Mucosa of gallbladder (tissue), 1 donor: ENCODE results near the gene PASD1. TPM values are rescaled to one million over a fixed set of nuclear protein-coding genes. Genes with fewer than 3 reads are reported as not detected.
"Not testable (repeated sequence)": the region's sequence is repeated elsewhere in the genome, so short reads cannot be mapped to it uniquely, and the experiment has no call there.

ENCODE experiments used
- DNase-seq: peaks from one replicate; pipeline ENCODE4 v3.0.0-alpha.2; 2020; ENCODE audit warnings: low spot score
- total RNA-seq: library from RNA; stranded (reverse); gene quantifications from one replicate; pipeline ENCODE4 v1.2.1, GENCODE V29; 2021
- donor health status: DM: no; HTN: no; CAD: no.

The PASD1 gene, protein sequence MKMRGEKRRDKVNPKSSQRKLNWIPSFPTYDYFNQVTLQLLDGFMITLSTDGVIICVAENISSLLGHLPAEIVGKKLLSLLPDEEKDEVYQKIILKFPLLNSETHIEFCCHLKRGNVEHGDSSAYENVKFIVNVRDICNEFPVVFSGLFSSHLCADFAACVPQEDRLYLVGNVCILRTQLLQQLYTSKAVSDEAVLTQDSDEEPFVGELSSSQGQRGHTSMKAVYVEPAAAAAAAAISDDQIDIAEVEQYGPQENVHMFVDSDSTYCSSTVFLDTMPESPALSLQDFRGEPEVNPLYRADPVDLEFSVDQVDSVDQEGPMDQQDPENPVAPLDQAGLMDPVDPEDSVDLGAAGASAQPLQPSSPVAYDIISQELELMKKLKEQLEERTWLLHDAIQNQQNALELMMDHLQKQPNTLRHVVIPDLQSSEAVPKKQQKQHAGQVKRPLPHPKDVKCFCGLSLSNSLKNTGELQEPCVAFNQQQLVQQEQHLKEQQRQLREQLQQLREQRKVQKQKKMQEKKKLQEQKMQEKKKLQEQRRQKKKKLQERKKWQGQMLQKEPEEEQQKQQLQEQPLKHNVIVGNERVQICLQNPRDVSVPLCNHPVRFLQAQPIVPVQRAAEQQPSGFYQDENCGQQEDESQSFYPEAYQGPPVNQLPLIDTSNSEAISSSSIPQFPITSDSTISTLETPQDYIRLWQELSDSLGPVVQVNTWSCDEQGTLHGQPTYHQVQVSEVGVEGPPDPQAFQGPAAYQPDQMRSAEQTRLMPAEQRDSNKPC
- not detected for total RNA-seq

DNA sequence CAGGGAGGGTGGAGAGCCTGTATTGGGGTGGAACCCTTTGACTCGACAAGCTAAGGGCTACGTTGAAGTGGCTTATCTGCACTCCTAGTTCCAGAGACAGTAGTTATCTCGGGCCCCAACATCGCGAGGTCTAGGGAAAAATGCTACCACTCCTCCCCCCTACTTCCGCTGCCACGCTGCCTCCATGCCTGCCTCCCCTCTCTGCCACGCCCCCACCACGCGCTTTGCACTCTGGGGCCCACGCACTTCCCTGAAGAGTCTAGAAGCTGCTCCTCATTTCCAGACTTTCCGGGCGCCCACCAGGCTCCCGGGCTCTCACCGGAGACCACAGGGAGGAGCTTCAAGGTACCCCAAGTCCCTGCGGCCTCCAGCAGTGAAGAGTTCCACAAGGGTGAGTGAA is at the start of gene PASD1:
Gene PASD1 (plus strand): TSS at position 227 of the 400 bp plus-strand sequence. CDS start 37,879 bp downstream, outside the sequence.
- no peak for DNase-seq

DNA sequence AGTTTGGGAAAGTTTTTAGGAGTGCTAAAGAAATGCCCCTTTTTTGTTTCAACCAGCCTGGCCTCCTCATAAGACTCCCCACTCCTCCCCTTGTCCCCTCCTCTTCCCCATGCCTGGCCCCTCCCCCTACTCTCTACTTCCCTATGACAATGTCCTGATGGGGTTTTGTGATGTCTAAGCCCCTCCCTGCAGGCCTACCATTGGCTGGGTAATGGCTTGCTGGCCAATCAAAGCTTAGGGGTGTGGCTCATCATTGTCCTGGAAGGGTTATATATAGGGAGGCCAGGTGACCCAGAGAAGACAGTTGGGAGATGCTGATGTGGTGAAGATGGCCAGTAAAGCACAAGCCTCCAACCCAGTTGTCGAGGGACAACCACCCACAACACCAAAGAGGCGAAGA is 48.2 kb upstream of the PASD1 start:
- DNase-seq, result no peak

DNA sequence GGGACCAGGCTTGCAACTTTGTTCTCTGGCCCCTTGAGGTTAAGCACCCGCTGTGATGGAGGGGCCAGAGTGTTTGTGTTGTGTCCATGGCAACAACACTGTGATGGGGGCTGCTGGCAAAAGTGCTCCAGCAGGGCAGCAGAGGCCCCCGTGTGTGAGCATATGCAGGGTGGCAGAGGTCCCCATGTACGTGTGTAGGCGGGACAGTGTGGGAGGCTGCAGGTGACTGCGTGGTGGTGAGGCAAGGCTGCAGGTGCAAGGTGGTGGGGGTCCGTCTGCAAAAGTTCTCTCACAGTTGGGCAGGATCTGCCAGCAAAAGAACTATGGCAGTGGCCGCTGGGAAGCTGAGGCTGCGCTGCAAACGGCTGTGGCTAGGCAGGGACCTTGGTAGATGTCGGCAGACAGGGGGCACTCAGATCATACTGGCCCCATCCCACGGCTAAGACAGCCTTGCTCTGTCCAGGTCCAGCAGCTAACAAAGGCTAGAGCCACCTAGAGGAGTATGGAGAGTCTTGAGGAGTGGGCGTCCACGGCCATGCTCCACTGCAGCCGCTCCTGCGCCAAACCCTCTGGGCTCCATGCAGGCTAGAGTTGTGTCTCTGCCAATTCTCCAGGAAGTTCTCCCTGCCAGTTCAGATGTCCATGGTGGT is 46.8 kb upstream of the PASD1 start:
- DNase-seq, result no peak

DNA sequence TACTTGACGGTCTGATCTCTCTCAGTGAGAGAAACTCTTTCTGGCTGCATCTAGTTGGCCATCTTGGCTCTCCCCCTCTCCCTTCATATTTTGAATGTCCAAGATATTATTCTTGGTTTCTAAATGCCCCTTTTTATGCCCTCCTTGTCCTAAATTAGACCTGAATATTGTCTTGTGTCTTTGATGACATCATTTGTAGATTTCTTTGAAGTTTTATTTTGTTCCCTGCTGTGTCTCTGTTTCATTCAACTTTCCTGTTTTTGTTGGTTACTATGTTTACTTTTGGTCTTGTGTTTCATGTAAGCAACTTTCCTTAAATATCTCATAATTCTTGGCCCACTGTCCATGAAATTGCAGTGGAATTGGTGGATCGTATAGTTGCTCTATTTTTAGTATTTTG is 46.1 kb upstream of the PASD1 start:
- no peak for DNase-seq

DNA sequence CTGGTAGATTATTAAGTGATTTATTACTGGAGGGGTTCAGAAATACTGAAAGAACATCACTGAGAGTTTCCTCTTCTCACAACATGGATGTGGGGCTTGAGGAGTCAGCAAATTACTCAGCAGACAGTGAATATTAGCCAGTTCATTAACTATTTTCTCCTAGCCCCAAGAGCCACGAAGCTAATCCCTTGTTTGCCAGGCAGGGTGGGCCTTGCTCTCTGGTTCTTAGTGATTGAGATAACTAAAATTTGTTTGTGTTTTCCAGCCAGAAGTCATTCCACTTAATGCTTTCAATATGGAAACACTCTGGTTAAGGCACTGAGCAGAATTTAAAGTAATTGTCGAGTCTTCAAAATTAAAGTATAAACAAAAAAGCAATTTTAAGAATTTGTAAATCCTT is 40.1 kb upstream of the PASD1 start:
- DNase-seq, result no peak

DNA sequence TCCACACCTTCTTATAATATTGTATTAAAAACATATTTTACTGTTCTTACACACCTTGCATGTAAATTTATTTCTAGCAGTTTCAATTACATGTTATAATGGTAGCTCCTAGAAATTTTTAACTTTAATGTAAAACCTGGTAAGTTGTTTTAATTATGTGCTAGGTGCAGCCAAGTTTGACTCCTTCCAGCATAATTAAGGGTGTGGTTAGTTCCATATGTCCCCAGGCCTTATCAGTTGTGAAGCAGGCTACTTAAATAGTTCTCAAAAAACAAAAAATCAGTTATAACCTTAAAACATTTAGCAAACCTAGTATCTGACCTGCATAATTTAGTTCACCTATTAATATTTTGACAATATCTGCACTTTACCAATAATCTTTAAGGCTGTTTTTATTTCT is 26.9 kb upstream of the PASD1 start:
- DNase-seq, result no peak

DNA sequence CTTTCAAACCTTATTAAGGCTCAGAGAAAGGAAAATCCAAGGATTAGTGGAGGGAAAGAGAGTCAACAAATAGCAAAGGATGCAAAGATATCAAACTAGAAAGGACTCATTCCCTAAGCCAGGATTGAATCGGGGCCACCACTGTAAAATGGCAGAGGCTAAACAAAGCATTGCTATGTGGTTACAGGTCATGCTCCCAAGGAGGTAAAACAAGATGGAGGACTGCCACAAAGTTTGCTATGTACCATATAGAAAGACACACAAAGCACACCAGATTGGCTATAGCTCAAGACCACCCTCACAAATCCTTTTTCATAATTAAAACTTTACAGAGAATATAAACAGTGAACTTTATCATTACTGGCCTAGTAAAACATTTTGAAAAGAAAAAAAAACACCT is 25.9 kb upstream of the PASD1 start:
- DNase-seq, result no peak

GRCh38 chrX:151538190-151539122 is 25.0 kb upstream of the PASD1 start:
- DNase-seq, result no peak

DNA sequence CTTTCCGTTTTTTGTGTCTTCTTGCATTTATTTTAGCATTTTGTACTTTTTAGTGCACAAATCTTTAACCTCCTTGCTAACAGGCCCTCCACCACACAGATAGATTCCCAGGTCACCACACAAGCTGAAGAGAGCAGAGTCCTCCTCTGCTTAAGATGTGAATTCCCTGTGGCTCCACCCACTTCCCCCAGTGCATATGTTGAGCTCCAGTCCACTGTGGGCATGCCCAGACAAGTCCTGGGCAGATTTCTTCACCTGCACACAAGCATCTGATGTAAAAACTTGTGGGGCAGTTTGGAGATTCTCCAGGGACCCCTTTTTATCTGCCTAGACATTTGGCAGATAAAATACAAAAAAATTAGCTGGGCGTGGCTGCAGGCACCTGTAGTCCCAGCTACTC is 19.8 kb upstream of the PASD1 start:
- no peak for DNase-seq

GRCh38 chrX:151546226-151546625 is 17.2 kb upstream of the PASD1 start:
- DNase-seq, result not testable (repeated sequence)

DNA sequence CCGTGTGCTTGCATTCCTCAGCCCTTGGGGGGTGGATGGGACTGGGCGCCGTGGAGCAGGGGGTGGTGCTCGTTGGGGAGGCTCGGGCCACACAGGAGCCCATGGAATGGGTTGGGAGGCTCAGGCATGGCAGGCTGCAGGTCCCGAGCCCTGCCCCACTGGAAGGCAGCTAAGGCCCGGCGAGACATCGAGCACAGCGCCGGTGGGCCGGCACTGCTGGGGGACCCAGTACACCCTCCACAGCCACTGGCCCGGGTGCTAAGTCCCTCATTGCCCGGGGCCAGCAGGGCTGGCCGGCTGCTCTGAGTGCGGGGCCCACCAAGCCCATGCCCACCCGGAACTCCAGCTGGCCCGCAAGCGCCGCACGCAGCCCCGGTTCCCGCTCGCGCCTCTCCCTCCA is 12.3 kb upstream of the PASD1 start:
- not testable (repeated sequence) for DNase-seq

- no peak for DNase-seq
Observed at GRCh38 chrX:151552743-151553142, 10.7 kb upstream of the PASD1 start.

GRCh38 chrX:151555301-151555700 is 8.2 kb upstream of the PASD1 start:
- not testable (repeated sequence) for DNase-seq

GRCh38 chrX:151562485-151562884 is 990 bp upstream of the PASD1 start:
- not testable (repeated sequence) for DNase-seq

DNA sequence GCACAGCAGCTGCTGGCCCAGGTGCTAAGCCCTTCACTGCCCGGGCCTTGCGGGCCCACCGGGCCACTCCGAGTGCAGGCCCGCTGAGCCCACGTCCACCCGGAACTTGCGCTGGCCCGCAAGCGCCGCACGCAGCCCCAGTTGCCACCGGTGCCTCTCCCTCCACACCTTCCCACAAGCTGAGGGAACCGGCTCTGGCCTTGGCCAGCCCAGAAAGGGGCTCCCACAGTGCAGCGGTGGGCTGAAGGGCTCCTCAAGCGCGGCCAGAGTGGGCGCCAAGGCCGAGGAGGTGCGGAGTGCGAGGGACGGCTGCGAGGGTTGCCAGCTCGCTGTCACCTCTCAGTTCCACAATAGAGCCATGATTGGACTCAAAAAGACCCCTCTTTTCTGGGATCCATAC is 472 bp upstream of the PASD1 start:
- DNase-seq, result not testable (repeated sequence)

- no peak for DNase-seq
Observed at GRCh38 chrX:151564035-151564434, 560 bp downstream of the PASD1 start.

GRCh38 chrX:151566872-151567271 is 3.4 kb downstream of the PASD1 start:
- DNase-seq, result not testable (repeated sequence)

- DNase-seq, result no peak
Observed at GRCh38 chrX:151570561-151570960, 7.1 kb downstream of the PASD1 start.

DNA sequence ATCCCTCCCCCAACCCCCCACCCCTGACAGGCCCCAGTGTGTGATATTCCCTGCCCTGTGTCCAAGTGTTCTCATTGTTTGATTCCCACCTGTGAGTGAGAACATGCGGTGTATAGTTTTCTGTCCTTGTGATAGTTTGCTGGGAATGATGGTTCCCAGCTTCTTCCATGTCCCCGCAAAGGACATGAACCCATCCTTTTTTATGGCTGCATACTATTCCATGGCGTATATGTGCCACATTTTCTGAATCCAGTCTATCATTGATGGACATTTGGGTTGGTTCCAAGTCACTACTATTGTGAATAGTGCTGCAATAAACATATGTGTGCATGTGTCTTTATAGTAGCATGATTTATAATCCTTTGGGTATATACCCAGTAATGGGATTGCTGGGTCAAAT is 29.9 kb downstream of the PASD1 start:
- not testable (repeated sequence) for DNase-seq

DNA sequence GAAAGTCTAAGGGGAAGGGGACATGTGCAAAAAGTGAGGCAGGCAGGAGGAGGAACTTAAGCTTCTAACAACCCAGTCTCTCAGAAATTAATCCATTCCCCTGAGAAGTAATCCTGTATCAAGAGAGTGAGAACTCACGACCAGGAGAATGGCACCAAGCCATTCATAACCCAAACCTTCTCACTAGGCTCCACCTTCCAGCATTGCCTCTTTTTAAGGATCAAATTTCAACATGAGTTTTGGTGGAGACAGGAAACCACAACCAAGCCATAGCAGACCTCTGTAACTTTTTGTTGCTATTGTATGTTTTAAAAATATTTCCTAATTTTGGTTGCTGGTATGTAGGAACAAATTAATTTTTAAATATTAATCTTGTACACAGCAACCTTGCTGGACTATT is 32.8 kb downstream of the PASD1 start:
- no peak for DNase-seq

DNA sequence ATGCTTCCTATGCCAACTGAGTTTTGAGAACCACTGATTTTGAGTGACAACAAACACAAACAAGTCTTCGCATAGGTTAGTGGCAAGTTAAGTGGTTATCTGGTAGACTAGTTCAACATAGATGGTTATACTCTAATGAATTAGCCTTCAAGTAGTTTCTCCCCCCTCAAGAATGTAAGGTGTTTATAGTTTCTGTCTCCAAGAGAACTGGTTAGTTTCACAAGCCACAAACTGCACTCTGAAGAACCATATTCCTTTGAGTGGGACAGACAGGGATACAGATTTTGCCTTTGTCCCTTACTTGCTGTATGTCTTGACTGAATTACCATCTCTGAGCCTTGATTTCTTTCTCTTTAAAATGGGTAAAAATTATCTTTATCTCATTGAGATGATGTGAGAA is 41.5 kb downstream of the PASD1 start:
- no peak for DNase-seq
